ENCODE results near the gene GPR108. TPM values are rescaled to one million over a fixed set of nuclear protein-coding genes. Genes with fewer than 3 reads are reported as not detected.

Gene GPR108
- polyA plus RNA-seq, 1 donor (not counting 4 experiments of a cell fraction or from before 2014, with no cell fraction given): 57.7 TPM

- dilution Hi-C loops (cut with MboI; ENCODE audit: extremely low pct_ligation_motif_present, low sequenced_read_pairs): no loop called here
Observed at GRCh38 chr19:6692027-6692426, 45.4 kb downstream of the GPR108 start.

GRCh38 chr19:6691342-6691741, 46.0 kb downstream of the GPR108 start:
- no peaks in the 10 kb centered on the region for H3K36me3 ChIP-seq (ENCODE audit: control insufficient read depth in 2 of 2, extremely low read depth in 1 of 2, insufficient read depth in 2 of 2, low read length in 2 of 2)
- no peak overlapping the region for H3K27ac ChIP-seq (ENCODE audit: control insufficient read depth, insufficient read depth, low read length)

More at GRCh38 chr19:6692027-6692426, 45.4 kb downstream of the GPR108 start:
- no peaks in the 10 kb centered on the region for H3K9me1 ChIP-seq (ENCODE audit: control insufficient read depth, extremely low read depth, insufficient read depth, low read length)
- no peak for DNase-seq (ENCODE audit: low read depth, low spot score)
- H3K27me3 ChIP-seq (ENCODE audit: control insufficient read depth, extremely low read depth, insufficient read depth, low read length): no peaks in the 10 kb centered on the region
- no peak overlapping the region for H2AFZ ChIP-seq (ENCODE audit: control insufficient read depth, low read length)
- no peaks in the 10 kb centered on the region for H3K4me1 ChIP-seq (ENCODE audit: control insufficient read depth, extremely low read depth, insufficient read depth, low read length)
- H3K9ac ChIP-seq (ENCODE audit: control insufficient read depth, extremely low read depth, insufficient read depth, low read length): no peak overlapping the region
- H3K9me3 ChIP-seq (ENCODE audit: control insufficient read depth, low read depth, low read length): no peaks in the 10 kb centered on the region
- H3K27ac ChIP-seq (ENCODE audit: control insufficient read depth, insufficient read depth, low read length): no peak overlapping the region
- FAIRE-seq: no peak
- H3K36me3 ChIP-seq (ENCODE audit: control insufficient read depth in 2 of 2, extremely low read depth in 1 of 2, insufficient read depth in 2 of 2, low read length in 2 of 2): no peaks in the 10 kb centered on the region
- no peak overlapping the region for H3K4me3 ChIP-seq (ENCODE audit: control insufficient read depth in 2 of 3, extremely low read depth in 1 of 3, insufficient read depth in 2 of 3, low read depth in 1 of 3, low read length in 3 of 3)
- TF ChIP-seq CTCF (optimal IDR thresholded peaks at IDR 0.05 in 1 of 3, IDR thresholded peaks at IDR 0.05 in 1 of 3, conservative IDR thresholded peaks at IDR 0.05 in 1 of 3; ENCODE audit: extremely low read depth in 1 of 3, insufficient read depth in 2 of 3, low read length in 3 of 3): no peak
- no peak for TF ChIP-seq EZH2 (IDR thresholded peaks at IDR 0.05; ENCODE audit: low read length)
- no peaks in the 10 kb centered on the region for H3K79me2 ChIP-seq (ENCODE audit: control insufficient read depth, insufficient read depth, low read length)
- no peak overlapping the region for H3K4me2 ChIP-seq (ENCODE audit: control insufficient read depth, extremely low read depth, insufficient read depth, low read depth, low read length)
- H4K20me1 ChIP-seq (ENCODE audit: control insufficient read depth, extremely low read depth, insufficient read depth, low read length): no peaks in the 10 kb centered on the region

More at GRCh38 chr19:6691342-6691741, 46.0 kb downstream of the GPR108 start:
- dilution Hi-C loops (cut with MboI; ENCODE audit: extremely low pct_ligation_motif_present, low sequenced_read_pairs): no loop called here
- H3K27me3 ChIP-seq (ENCODE audit: control insufficient read depth, extremely low read depth, insufficient read depth, low read length): no peaks in the 10 kb centered on the region
- H3K9me1 ChIP-seq (ENCODE audit: control insufficient read depth, extremely low read depth, insufficient read depth, low read length): no peaks in the 10 kb centered on the region
- no peaks in the 10 kb centered on the region for H3K9me3 ChIP-seq (ENCODE audit: control insufficient read depth, low read depth, low read length)
- H3K4me3 ChIP-seq (ENCODE audit: control insufficient read depth in 2 of 3, extremely low read depth in 1 of 3, insufficient read depth in 2 of 3, low read depth in 1 of 3, low read length in 3 of 3): no peak overlapping the region
- no peaks in the 10 kb centered on the region for H3K79me2 ChIP-seq (ENCODE audit: control insufficient read depth, insufficient read depth, low read length)
- no peaks in the 10 kb centered on the region for H3K4me1 ChIP-seq (ENCODE audit: control insufficient read depth, extremely low read depth, insufficient read depth, low read length)
- FAIRE-seq: no peak
- H3K9ac ChIP-seq (ENCODE audit: control insufficient read depth, extremely low read depth, insufficient read depth, low read length): no peak overlapping the region
- H3K4me2 ChIP-seq (ENCODE audit: control insufficient read depth, extremely low read depth, insufficient read depth, low read depth, low read length): no peak overlapping the region
- H2AFZ ChIP-seq (ENCODE audit: control insufficient read depth, low read length): no peak overlapping the region
- TF ChIP-seq CTCF (optimal IDR thresholded peaks at IDR 0.05 in 1 of 3, IDR thresholded peaks at IDR 0.05 in 1 of 3, conservative IDR thresholded peaks at IDR 0.05 in 1 of 3; ENCODE audit: extremely low read depth in 1 of 3, insufficient read depth in 2 of 3, low read length in 3 of 3) (no peak), EZH2 (IDR thresholded peaks at IDR 0.05; ENCODE audit: low read length) (no peak)
- no peaks in the 10 kb centered on the region for H4K20me1 ChIP-seq (ENCODE audit: control insufficient read depth, extremely low read depth, insufficient read depth, low read length)
- DNase-seq (ENCODE audit: low read depth, low spot score): no peak

Measured in keratinocyte (primary cell).